H9 (cell line): ENCODE measurements around the gene KCNG2. TPM values are rescaled to one million over a fixed set of nuclear protein-coding genes. Genes with fewer than 3 reads are reported as not detected.

Experiments
- DNase-seq: peaks from one replicate; pipeline ENCODE4 v3.0.0-alpha.2; 2017
- H2AFZ ChIP-seq: one replicate; pipeline ENCODE4 v1.6.1; 2013; ENCODE audit warnings: mild to moderate bottlenecking, low read length, control low read depth, moderate library complexity
- H2AK5ac ChIP-seq: 2 replicates; pipeline ENCODE4 v1.6.1; 2013; ENCODE audit warnings: low read length, control low read depth, mixed read lengths; ENCODE audit not compliant: insufficient read length
- H2BK120ac ChIP-seq: one replicate; pipeline ENCODE4 v1.6.1; 2013; ENCODE audit warnings: low read depth, mild to moderate bottlenecking, low read length, control low read depth, inconsistent platforms; ENCODE audit not compliant: poor library complexity, severe bottlenecking
- H2BK12ac ChIP-seq: 2 replicates; pipeline ENCODE4 v1.6.1; 2013; ENCODE audit warnings: low read length, control low read depth, mixed read lengths, low read depth; ENCODE audit not compliant: insufficient read length
- H2BK15ac ChIP-seq: 2 replicates; pipeline ENCODE4 v1.6.1; 2013; ENCODE audit warnings: low read depth, low read length, control low read depth
- H2BK20ac ChIP-seq: one replicate; pipeline ENCODE4 v1.6.1; 2013; ENCODE audit warnings: low read depth, mild to moderate bottlenecking, low read length, control low read depth, inconsistent platforms; ENCODE audit not compliant: poor library complexity, severe bottlenecking
- H2BK5ac ChIP-seq: 2 replicates; pipeline ENCODE4 v1.6.1; 2013; ENCODE audit warnings: low read length, control low read depth, mixed read lengths; ENCODE audit not compliant: insufficient read length
- H3K14ac ChIP-seq: 2 replicates; pipeline ENCODE4 v1.6.1; 2013; ENCODE audit warnings: low read length, control low read depth; ENCODE audit not compliant: insufficient read depth
- H3K18ac ChIP-seq: 2 replicates; pipeline ENCODE4 v1.6.1; 2013; ENCODE audit warnings: low read depth, mild to moderate bottlenecking, mixed read lengths, low read length, control low read depth; ENCODE audit not compliant: insufficient read length
- H3K23ac ChIP-seq: 2 replicates; pipeline ENCODE4 v1.6.1; 2013; ENCODE audit warnings: low read length, control low read depth, mixed read lengths, low read depth; ENCODE audit not compliant: insufficient read length
- H3K23me2 ChIP-seq: 2 replicates; pipeline ENCODE4 v1.6.1; 2013; ENCODE audit warnings: low read depth, mild to moderate bottlenecking, mixed read lengths, low read length, control low read depth; ENCODE audit not compliant: insufficient read length, poor library complexity, severe bottlenecking
- H3K27ac ChIP-seq: 2 replicates; pipeline ENCODE4 v1.5.1; 2013; ENCODE audit warnings: low read length, control low read depth, mixed read lengths, low read depth; ENCODE audit not compliant: insufficient read length
- H3K27me3 ChIP-seq: 2 replicates; pipeline ENCODE4 v1.6.1; 2013; ENCODE audit warnings: low read length, control low read depth, inconsistent platforms; ENCODE audit not compliant: insufficient read depth
- H3K4ac ChIP-seq: 2 replicates; pipeline ENCODE4 v1.6.1; 2013; ENCODE audit warnings: low read depth, mild to moderate bottlenecking, control low read depth, inconsistent platforms, low read length, moderate library complexity
- H3K4me1 ChIP-seq: 2 replicates; pipeline ENCODE4 v1.6.1; 2013; ENCODE audit warnings: low read length, control low read depth, inconsistent platforms; ENCODE audit not compliant: insufficient read depth
- H3K4me2 ChIP-seq: 2 replicates; pipeline ENCODE4 v1.6.1; 2013; ENCODE audit warnings: low read length, control low read depth, mixed read lengths; ENCODE audit not compliant: insufficient read length, insufficient read depth
- H3K56ac ChIP-seq: 2 replicates; pipeline ENCODE4 v1.6.1; 2013; ENCODE audit warnings: low read depth, mild to moderate bottlenecking, mixed read lengths, low read length, control low read depth; ENCODE audit not compliant: insufficient read length
- H3K79me1 ChIP-seq: 2 replicates; pipeline ENCODE4 v1.6.1; 2013; ENCODE audit warnings: low read depth, mild to moderate bottlenecking, moderate library complexity, low read length, control low read depth, inconsistent platforms; ENCODE audit not compliant: insufficient read depth, poor library complexity, severe bottlenecking
- H3K79me2 ChIP-seq: 2 replicates; pipeline ENCODE4 v1.6.1; 2013; ENCODE audit warnings: low read length, control low read depth, inconsistent platforms; ENCODE audit not compliant: insufficient read depth
- H3K9ac ChIP-seq: 2 replicates; pipeline ENCODE4 v1.6.1; 2013; ENCODE audit warnings: low read length, control low read depth, mixed read lengths; ENCODE audit not compliant: insufficient read length; ENCODE audit errors: extremely low read depth
- H3K9me3 ChIP-seq: one replicate; pipeline ENCODE4 v1.6.1; 2013; ENCODE audit warnings: low read depth, low read length, inconsistent platforms; ENCODE audit not compliant: control insufficient read depth
- H3T11ph ChIP-seq: one replicate; pipeline ENCODE4 v1.6.1; 2013; ENCODE audit warnings: mild to moderate bottlenecking, low read length, control low read depth, inconsistent platforms
- H4K20me1 ChIP-seq: one replicate; pipeline ENCODE4 v1.6.1; 2013; ENCODE audit not compliant: control insufficient read depth, insufficient read length, insufficient read depth
- H4K5ac ChIP-seq: 2 replicates; pipeline ENCODE4 v1.6.1; 2013; ENCODE audit warnings: low read depth, mild to moderate bottlenecking, mixed read lengths, low read length, control low read depth; ENCODE audit not compliant: insufficient read length
- H4K8ac ChIP-seq: replicated peaks from 2 replicates; pipeline ENCODE4 v1.6.1; 2013; ENCODE audit warnings: low read length, control low read depth, mixed read lengths, low read depth; ENCODE audit not compliant: insufficient read length
- H4K91ac ChIP-seq: 2 replicates; pipeline ENCODE4 v1.6.1; 2013; ENCODE audit warnings: low read depth, mild to moderate bottlenecking, moderate library complexity, mixed read lengths, low read length, control low read depth; ENCODE audit not compliant: insufficient read length
- H3K27ac Mint-ChIP-seq, 3 experiments: 2 replicates in 2 of 3; 3 replicates in 1 of 3; pipeline ENCODE4 v1.8.0; 2020 to 2021; ENCODE audit warnings: mixed read lengths in 3 of 3, mild to moderate bottlenecking in 1 of 3, moderate library complexity in 1 of 3
- H3K27me3 Mint-ChIP-seq: 2 replicates; pipeline ENCODE4 v1.8.0; 2021; ENCODE audit warnings: low read depth, mild to moderate bottlenecking, moderate library complexity, mixed read lengths
- H3K36me3 Mint-ChIP-seq, 3 experiments: 2 replicates in 2 of 3; 3 replicates in 1 of 3; pipeline ENCODE4 v1.8.0; 2020 to 2021; ENCODE audit warnings: low read depth in 3 of 3, mixed read lengths in 3 of 3; ENCODE audit not compliant: insufficient read depth in 1 of 3
- H3K4me1 Mint-ChIP-seq, 2 experiments: 2 replicates each; pipeline ENCODE4 v1.8.0; 2020; ENCODE audit warnings: mixed read lengths in 2 of 2
- H3K4me3 Mint-ChIP-seq, 2 experiments: 2 replicates in 1 of 2; 3 replicates in 1 of 2; pipeline ENCODE4 v1.8.0; 2020 to 2021; ENCODE audit warnings: mild to moderate bottlenecking in 2 of 2, mixed read lengths in 2 of 2, moderate library complexity in 1 of 2
- H3K9me3 Mint-ChIP-seq, 2 experiments: 2 replicates in 1 of 2; 3 replicates in 1 of 2; pipeline ENCODE4 v1.8.0; 2020; ENCODE audit warnings: mild to moderate bottlenecking in 2 of 2, mixed read lengths in 2 of 2, moderate library complexity in 1 of 2
- WGBS: extraction: QIAGEN DNeasy Blood & Tissue Kit; methylation state at CpG from one replicate; pipeline ENCODE4 v1.1.7; 2013; ENCODE audit warnings: missing lambda C conversion rate, low lambda C conversion rate, mixed read lengths; ENCODE audit not compliant: insufficient read length; ENCODE audit errors: extremely low coverage; 5-methylcytosine and 5-hydroxymethylcytosine counted together
- total RNA-seq: library from RNA; stranded (reverse); gene quantifications from 2 replicates; pipeline ENCODE4 v1.2.1, GENCODE V29; 2021
- TF ChIP-seq, protein P1 (sequence below): fragments of 200-600 bp; sonication (generic); conservative IDR thresholded peaks from 3 replicates; pipeline ENCODE4 v1.8.0; 2021; ENCODE audit warnings: antibody characterized with exemption, mild to moderate bottlenecking

Gene KCNG2
- total RNA-seq, 1 experiment from 2014 or later = 0.15 TPM

DNA sequence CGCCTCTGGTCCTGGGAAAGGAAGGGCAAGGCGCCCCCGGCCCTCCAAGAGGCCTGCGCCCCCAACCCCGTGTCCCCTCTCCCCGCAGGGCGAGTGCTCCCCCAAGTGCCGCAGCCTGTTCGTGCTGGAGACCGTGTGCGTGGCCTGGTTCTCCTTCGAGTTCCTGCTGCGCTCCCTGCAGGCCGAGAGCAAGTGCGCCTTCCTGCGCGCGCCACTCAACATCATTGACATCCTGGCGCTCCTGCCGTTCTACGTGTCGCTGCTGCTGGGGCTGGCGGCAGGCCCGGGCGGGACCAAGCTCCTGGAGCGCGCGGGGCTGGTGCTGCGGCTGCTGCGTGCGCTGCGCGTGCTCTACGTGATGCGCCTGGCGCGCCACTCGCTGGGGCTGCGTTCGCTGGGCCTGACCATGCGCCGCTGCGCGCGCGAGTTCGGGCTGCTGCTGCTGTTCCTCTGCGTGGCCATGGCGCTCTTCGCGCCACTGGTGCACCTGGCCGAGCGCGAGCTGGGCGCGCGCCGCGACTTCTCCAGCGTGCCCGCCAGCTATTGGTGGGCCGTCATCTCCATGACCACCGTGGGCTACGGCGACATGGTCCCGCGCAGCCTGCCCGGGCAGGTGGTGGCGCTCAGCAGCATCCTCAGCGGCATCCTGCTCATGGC is 101.3 kb downstream of the KCNG2 start:
- Mint-ChIP-seq H3K27ac (no peak overlapping the region), H3K4me1 (no peaks in the 10 kb centered on the region), H3K27me3 (peaks cover 29% of the 10 kb centered on the region), H3K9me3 (peaks cover 54 to 73% of the 10 kb centered on the region in 2 experiments), H3K4me3 (no peak overlapping the region), H3K36me3 (peaks cover 23 to 51% (median 46%) of the 10 kb centered on the region in 3 experiments)
- Histone ChIP-seq H4K5ac (no peak overlapping the region), H3K23me2 (no peaks in the 10 kb centered on the region), H3T11ph (no peak overlapping the region), H3K9me3 (peaks cover 34% of the 10 kb centered on the region), H3K4ac (no peak overlapping the region), H3K4me1 (no peaks in the 10 kb centered on the region), H2BK20ac (no peak overlapping the region), H3K9ac (no peak overlapping the region), H3K23ac (no peak overlapping the region), H3K56ac (no peak overlapping the region), H2BK5ac (no peak overlapping the region), H3K14ac (no peak overlapping the region), H3K79me1 (no peaks in the 10 kb centered on the region), H3K27me3 (no peaks in the 10 kb centered on the region), H3K27ac (no peak overlapping the region), H2AFZ (no peak overlapping the region), H3K18ac (no peak overlapping the region), H3K79me2 (no peaks in the 10 kb centered on the region), H4K8ac (no peak overlapping the region), H2BK15ac (no peak overlapping the region), H2BK12ac (no peak overlapping the region), H2BK120ac (no peak overlapping the region), H2AK5ac (no peak overlapping the region), H3K4me2 (no peak overlapping the region), H4K20me1 (no peaks in the 10 kb centered on the region), H4K91ac (no peak overlapping the region)
- TF ChIP-seq, protein P1, sequence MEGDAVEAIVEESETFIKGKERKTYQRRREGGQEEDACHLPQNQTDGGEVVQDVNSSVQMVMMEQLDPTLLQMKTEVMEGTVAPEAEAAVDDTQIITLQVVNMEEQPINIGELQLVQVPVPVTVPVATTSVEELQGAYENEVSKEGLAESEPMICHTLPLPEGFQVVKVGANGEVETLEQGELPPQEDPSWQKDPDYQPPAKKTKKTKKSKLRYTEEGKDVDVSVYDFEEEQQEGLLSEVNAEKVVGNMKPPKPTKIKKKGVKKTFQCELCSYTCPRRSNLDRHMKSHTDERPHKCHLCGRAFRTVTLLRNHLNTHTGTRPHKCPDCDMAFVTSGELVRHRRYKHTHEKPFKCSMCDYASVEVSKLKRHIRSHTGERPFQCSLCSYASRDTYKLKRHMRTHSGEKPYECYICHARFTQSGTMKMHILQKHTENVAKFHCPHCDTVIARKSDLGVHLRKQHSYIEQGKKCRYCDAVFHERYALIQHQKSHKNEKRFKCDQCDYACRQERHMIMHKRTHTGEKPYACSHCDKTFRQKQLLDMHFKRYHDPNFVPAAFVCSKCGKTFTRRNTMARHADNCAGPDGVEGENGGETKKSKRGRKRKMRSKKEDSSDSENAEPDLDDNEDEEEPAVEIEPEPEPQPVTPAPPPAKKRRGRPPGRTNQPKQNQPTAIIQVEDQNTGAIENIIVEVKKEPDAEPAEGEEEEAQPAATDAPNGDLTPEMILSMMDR = no peak
- peak; percentile 27 for DNase-seq
- WGBS = no CpG with 5 or more reads among the region's 70 CpGs
